Small intestine (tissue), 7 donors: ENCODE data around the gene LAT. TPM values are rescaled to one million over a fixed set of nuclear protein-coding genes. Genes with fewer than 3 reads are reported as not detected.
"Not testable (repeated sequence)": the region's sequence is repeated elsewhere in the genome, so short reads cannot be mapped to it uniquely, and the experiment has no call there.

Experiments used
- DNase-seq, 2 donors: peaks; one replicate each; pipeline versions ENCODE4 v3.0.0 to v3.0.0-alpha.2; 2013
- FAIRE-seq: peaks from 2 replicates; lab custom pipeline; 2012; peaks lifted over from hg19 to GRCh38; lab: Jason Lieb, UNC
- H3K27ac ChIP-seq, 3 donors: one replicate each; pipeline ENCODE4 v1.5.1; 2013; ENCODE audit warnings: low read length in 2 of 3, mild to moderate bottlenecking in 2 of 3, control low read depth in 1 of 3, inconsistent platforms in 1 of 3, low read depth in 1 of 3, moderate library complexity in 1 of 3
- H3K27me3 ChIP-seq, 3 donors: one replicate each; pipeline ENCODE4 v1.6.1; 2013; ENCODE audit warnings: low read length in 3 of 3, inconsistent platforms in 1 of 3; ENCODE audit not compliant: control insufficient read depth in 3 of 3, insufficient read depth in 3 of 3
- H3K36me3 ChIP-seq, 3 donors: one replicate each; pipeline ENCODE4 v1.6.1; 2013; ENCODE audit warnings: low read length in 3 of 3, inconsistent platforms in 1 of 3, low read depth in 1 of 3, mild to moderate bottlenecking in 1 of 3, moderate library complexity in 1 of 3; ENCODE audit not compliant: control insufficient read depth in 3 of 3, insufficient read depth in 2 of 3
- H3K4me1 ChIP-seq, 3 donors: one replicate each; pipeline ENCODE4 v1.6.1; 2013; ENCODE audit warnings: low read length in 2 of 3, inconsistent platforms in 1 of 3, low read depth in 1 of 3, mild to moderate bottlenecking in 1 of 3, moderate library complexity in 1 of 3; ENCODE audit not compliant: control insufficient read depth in 3 of 3, insufficient read depth in 2 of 3
- H3K4me3 ChIP-seq, 3 donors: one replicate each; pipeline ENCODE4 v1.5.1; 2013; ENCODE audit warnings: low read length in 3 of 3, control low read depth in 1 of 3, inconsistent platforms in 1 of 3, low read depth in 1 of 3, mild to moderate bottlenecking in 1 of 3, moderate library complexity in 1 of 3
- H3K9me3 ChIP-seq, 2 donors: one replicate each; pipeline ENCODE4 v1.6.1; 2013; ENCODE audit warnings: low read depth in 1 of 2, low read length in 1 of 2; ENCODE audit not compliant: control insufficient read depth in 2 of 2, insufficient read depth in 1 of 2
- WGBS, 3 donors: extraction: QIAGEN DNeasy Blood & Tissue Kit; methylation state at CpG; one replicate each; pipeline ENCODE4 v1.1.7; 2013; 5-methylcytosine and 5-hydroxymethylcytosine counted together
- polyA plus RNA-seq, 4 donors: library from polyadenylated mRNA; stranded (reverse) in 3 of 4; unstranded in 1 of 4; fragments of 200-250 nt in 3 of 4; fragments of 120-200 nt in 1 of 4; gene quantifications; one replicate each; pipeline versions ENCODE4 v1.2.1 to v1.2.3, GENCODE V29; 2013
- donor health status: healthy with polysubstance abuse.
- donor health status: control.
- donor health status: control.
- donor health status: Bipolar disorder and iron deficiency.
- donor health status: healthy.

Gene LAT
- polyA plus RNA-seq, 4 donors = 7.5 to 19.2 (median 12.1) TPM

- H3K36me3 ChIP-seq, DNase-seq, H3K27me3 ChIP-seq, H3K27ac ChIP-seq, H3K4me1 ChIP-seq, H3K4me3 ChIP-seq, H3K9me3 ChIP-seq, FAIRE-seq: not testable (repeated sequence)
- 69 to 71% (median 71%) methylated on average over 9 of the region's 9 CpGs for WGBS, 3 donors
Observed at GRCh38 chr16:29004496-29005139, 19.8 kb downstream of the LAT start.

GRCh38 chr16:29007730-29008593 is 23.1 kb downstream of the LAT start:
- Histone ChIP-seq H3K4me3 (no peak overlapping the region), H3K9me3 (no peaks in the 10 kb centered on the region), H3K36me3 (no peaks in the 10 kb centered on the region), H3K4me1 (no peaks in the 10 kb centered on the region), H3K27me3 (peaks cover 0 to 2% (median 0%) of the 10 kb centered on the region in 3 donors), H3K27ac (peak overlapping the region in 1 of 3 donors; percentile 63)
- FAIRE-seq (no peak), DNase-seq (no peak)
- 62 to 67% (median 66%) methylated on average over 10 of the region's 10 CpGs for WGBS, 3 donors

GRCh38 chr16:29009050-29009837 is 24.4 kb downstream of the LAT start:
- Histone ChIP-seq H3K27ac (peak overlapping the region in 2 of 3 donors; percentile 33 to 54), H3K4me3 (no peak overlapping the region), H3K27me3 (peaks cover 0 to 2% (median 0%) of the 10 kb centered on the region in 3 donors), H3K9me3 (no peaks in the 10 kb centered on the region), H3K36me3 (no peaks in the 10 kb centered on the region), H3K4me1 (no peaks in the 10 kb centered on the region)
- 62 to 73% (median 65%) methylated on average over 14 of the region's 14 CpGs for WGBS, 3 donors
- FAIRE-seq (no peak), DNase-seq (no peak)

- no peaks in the 10 kb centered on the region for H3K36me3 ChIP-seq
- 92 to 98% (median 93%) methylated on average over 2 of the region's 2 CpGs for WGBS, 3 donors
- H3K4me3 ChIP-seq = no peak overlapping the region
- FAIRE-seq (no peak), DNase-seq (no peak)
- no peak overlapping the region for H3K27ac ChIP-seq
- H3K27me3 ChIP-seq = peaks cover 0 to 2% (median 0%) of the 10 kb centered on the region in 3 donors
- H3K9me3 ChIP-seq = no peaks in the 10 kb centered on the region
- H3K4me1 ChIP-seq = no peaks in the 10 kb centered on the region
Observed at GRCh38 chr16:29009838-29010166, 24.9 kb downstream of the LAT start.

GRCh38 chr16:29011112-29011511 is 26.3 kb downstream of the LAT start:
- Histone ChIP-seq H3K27ac (no peak overlapping the region), H3K9me3 (no peaks in the 10 kb centered on the region), H3K36me3 (no peaks in the 10 kb centered on the region), H3K27me3 (no peaks in the 10 kb centered on the region), H3K4me1 (no peaks in the 10 kb centered on the region), H3K4me3 (no peak overlapping the region)
- FAIRE-seq = no peak
- DNase-seq = no peak
- WGBS, 3 donors = 64 to 72% (median 71%) methylated on average over 8 of the region's 8 CpGs

GRCh38 chr16:29011851-29012250 is 27.0 kb downstream of the LAT start:
- 90 to 93% (median 93%) methylated on average over 4 of the region's 4 CpGs for WGBS, 3 donors
- Histone ChIP-seq H3K27ac (no peak overlapping the region), H3K4me1 (no peaks in the 10 kb centered on the region), H3K9me3 (no peaks in the 10 kb centered on the region), H3K4me3 (no peak overlapping the region), H3K27me3 (no peaks in the 10 kb centered on the region), H3K36me3 (no peaks in the 10 kb centered on the region)
- FAIRE-seq (no peak), DNase-seq (no peak)

GRCh38 chr16:29012913-29013553 is 28.2 kb downstream of the LAT start:
- H3K4me3 ChIP-seq = no peak overlapping the region
- H3K36me3 ChIP-seq = no peaks in the 10 kb centered on the region
- no peaks in the 10 kb centered on the region for H3K27me3 ChIP-seq
- DNase-seq = no peak
- no peaks in the 10 kb centered on the region for H3K4me1 ChIP-seq
- WGBS, 3 donors = 67 to 81% (median 69%) methylated on average over 9 of the region's 9 CpGs
- H3K27ac ChIP-seq = no peak overlapping the region
- no peak for FAIRE-seq
- H3K9me3 ChIP-seq = no peaks in the 10 kb centered on the region

GRCh38 chr16:29014561-29015069 is 29.8 kb downstream of the LAT start:
- Histone ChIP-seq H3K27ac (peak overlapping the region in 1 of 3 donors; percentile 47), H3K4me3 (no peak overlapping the region), H3K36me3 (no peaks in the 10 kb centered on the region), H3K27me3 (no peaks in the 10 kb centered on the region), H3K4me1 (no peaks in the 10 kb centered on the region), H3K9me3 (no peaks in the 10 kb centered on the region)
- DNase-seq = peak; percentile 67 to 82
- no peak for FAIRE-seq
- 26 to 73% (median 39%) methylated on average over 3 of the region's 3 CpGs for WGBS, 3 donors
